NCI-H2171 (cell line): ENCODE data around the gene BEGAIN.
"Not testable (repeated sequence)": the region's sequence is repeated elsewhere in the genome, so short reads cannot be mapped to it uniquely, and the experiment has no call there.

Source experiments
- DNase-seq: peaks from one replicate; lab custom pipeline; 2025; lab: John Stamatoyannopoulos, UW

BEGAIN gene

GRCh38 chr14:100523131-100523842 lies 63.9 kb downstream of the BEGAIN start:
- DNase-seq, result no peak

GRCh38 chr14:100522616-100523099 lies 64.6 kb downstream of the BEGAIN start:
- peak; percentile 80 for DNase-seq

- not testable (repeated sequence) for DNase-seq
These were observed 81.2 kb downstream of the BEGAIN start for GRCh38 chr14:100506053-100506452.

GRCh38 chr14:100504372-100505078 lies 82.7 kb downstream of the BEGAIN start:
- DNase-seq, result no peak

- peak; percentile 79 for DNase-seq
These were observed 84.0 kb downstream of the BEGAIN start for GRCh38 chr14:100503251-100503650.

GRCh38 chr14:100502622-100503220 lies 84.5 kb downstream of the BEGAIN start:
- DNase-seq, result no peak

GRCh38 chr14:100500128-100500527 lies 87.1 kb downstream of the BEGAIN start:
- DNase-seq, result no peak

- DNase-seq, result peak; percentile 82
These were observed 89.1 kb downstream of the BEGAIN start for GRCh38 chr14:100498068-100498467.

- no peak for DNase-seq
These were observed 91.3 kb downstream of the BEGAIN start for GRCh38 chr14:100495917-100496316.

- no peak for DNase-seq
These were observed 92.6 kb downstream of the BEGAIN start for GRCh38 chr14:100494645-100495044.

GRCh38 chr14:100490252-100490651 lies 97.0 kb downstream of the BEGAIN start:
- no peak for DNase-seq

- no peak for DNase-seq
These were observed 99.2 kb downstream of the BEGAIN start for GRCh38 chr14:100488057-100488456.

GRCh38 chr14:100487304-100487703 lies 99.9 kb downstream of the BEGAIN start:
- no peak for DNase-seq
